Vagina (tissue), 2 donors: ENCODE measurements around the gene EXOC8.

Experiments used
- POLR2A ChIP-seq, 2 donors: fragments of 450-650 bp; IDR thresholded peaks; one replicate each; pipeline ENCODE4 v1.6.1; 2017; ENCODE audit warnings: antibody characterized with exemption in 2 of 2, mild to moderate bottlenecking in 2 of 2, moderate library complexity in 2 of 2
- TF ChIP-seq, protein P1 (sequence below), 3 experiments: fragments of 450-650 bp in 2 of 3; fragments of 200-600 bp in 1 of 3; sonication (generic) in 1 of 3; IDR thresholded peaks; one replicate each; pipeline ENCODE4 v1.5.1; 2017 to 2019; ENCODE audit warnings: antibody characterized with exemption in 3 of 3, mild to moderate bottlenecking in 2 of 3, moderate library complexity in 2 of 3

DNA sequence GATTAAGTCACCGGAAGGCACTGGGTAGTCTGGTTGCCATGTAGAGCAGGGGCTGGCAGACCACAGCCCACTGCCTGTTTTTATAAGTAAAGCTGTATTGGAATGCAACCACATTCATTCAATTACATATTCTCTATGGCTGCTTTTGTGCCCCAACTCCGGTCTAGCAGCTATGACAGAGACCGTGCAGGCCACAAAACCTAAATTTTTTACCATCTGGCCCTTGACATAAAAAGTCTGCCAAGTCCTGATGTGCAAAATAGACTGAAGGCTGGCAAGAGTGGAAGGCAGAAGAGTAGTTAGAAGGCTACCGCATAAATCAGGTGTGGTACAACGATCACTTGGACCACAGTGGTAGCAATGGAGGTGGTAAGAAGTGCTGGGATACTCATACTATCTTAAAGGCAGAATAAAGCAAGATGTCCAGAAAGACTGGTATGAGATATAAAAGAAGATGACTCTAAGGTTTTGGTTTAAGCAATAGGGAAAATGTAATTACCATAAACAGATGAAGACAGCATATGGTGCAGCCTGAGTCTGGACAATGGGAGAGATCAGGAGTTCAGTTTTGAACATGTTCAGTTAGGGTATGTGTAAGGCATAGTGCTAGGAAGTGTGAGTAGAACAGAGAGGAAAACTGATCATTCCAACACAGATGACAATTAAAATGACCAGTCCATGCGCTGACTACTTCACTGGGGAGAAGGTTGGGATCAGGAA lies 47.2 kb upstream of the EXOC8 start:
- TF ChIP-seq, protein P1, sequence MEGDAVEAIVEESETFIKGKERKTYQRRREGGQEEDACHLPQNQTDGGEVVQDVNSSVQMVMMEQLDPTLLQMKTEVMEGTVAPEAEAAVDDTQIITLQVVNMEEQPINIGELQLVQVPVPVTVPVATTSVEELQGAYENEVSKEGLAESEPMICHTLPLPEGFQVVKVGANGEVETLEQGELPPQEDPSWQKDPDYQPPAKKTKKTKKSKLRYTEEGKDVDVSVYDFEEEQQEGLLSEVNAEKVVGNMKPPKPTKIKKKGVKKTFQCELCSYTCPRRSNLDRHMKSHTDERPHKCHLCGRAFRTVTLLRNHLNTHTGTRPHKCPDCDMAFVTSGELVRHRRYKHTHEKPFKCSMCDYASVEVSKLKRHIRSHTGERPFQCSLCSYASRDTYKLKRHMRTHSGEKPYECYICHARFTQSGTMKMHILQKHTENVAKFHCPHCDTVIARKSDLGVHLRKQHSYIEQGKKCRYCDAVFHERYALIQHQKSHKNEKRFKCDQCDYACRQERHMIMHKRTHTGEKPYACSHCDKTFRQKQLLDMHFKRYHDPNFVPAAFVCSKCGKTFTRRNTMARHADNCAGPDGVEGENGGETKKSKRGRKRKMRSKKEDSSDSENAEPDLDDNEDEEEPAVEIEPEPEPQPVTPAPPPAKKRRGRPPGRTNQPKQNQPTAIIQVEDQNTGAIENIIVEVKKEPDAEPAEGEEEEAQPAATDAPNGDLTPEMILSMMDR (IDR thresholded peaks at IDR 0.05), result no peak
- TF ChIP-seq POLR2A (IDR thresholded peaks at IDR 0.05), result no peak
